Kidney epithelial cell (primary cell): ENCODE measurements around the gene CWH43. TPM values are rescaled to one million over a fixed set of nuclear protein-coding genes. Genes with fewer than 3 reads are reported as not detected.
"Not testable (repeated sequence)": the region's sequence is repeated elsewhere in the genome, so short reads cannot be mapped to it uniquely, and the experiment has no call there.

Experiments
- DNase-seq: peaks from one replicate; pipeline ENCODE4 v3.0.0-alpha.2; 2010; ENCODE audit warnings: low read depth
- H3K27me3 ChIP-seq: 2 replicates; pipeline ENCODE4 v1.6.0; 2011; ENCODE audit warnings: low read length; ENCODE audit not compliant: control insufficient read depth, insufficient read depth
- H3K36me3 ChIP-seq: 2 replicates; pipeline ENCODE4 v1.5.1; 2011; ENCODE audit warnings: low read length; ENCODE audit not compliant: control insufficient read depth, insufficient read depth
- H3K4me3 ChIP-seq: 2 replicates; pipeline ENCODE4 v1.5.1; 2011; ENCODE audit warnings: low read depth, mild to moderate bottlenecking, control low read depth, low read length
- total RNA-seq: library from RNA; depleted of rRNA; stranded (reverse); fragments of >200 nt; gene quantifications from 2 replicates; pipeline ENCODE4 v1.2.3, GENCODE V29; 2015

The CWH43 gene
- total RNA-seq, 1 donor from 2014 or later = 1.3 TPM

GRCh38 chr4:49103436-49104136 lies 117.5 kb downstream of the CWH43 start:
- H3K36me3 ChIP-seq, DNase-seq: not testable (repeated sequence)

GRCh38 chr4:49104231-49104930 lies 118.3 kb downstream of the CWH43 start:
- not testable (repeated sequence) for H3K27me3 ChIP-seq, H3K4me3 ChIP-seq, H3K36me3 ChIP-seq, DNase-seq

More at GRCh38 chr4:49103436-49104136, 117.5 kb downstream of the CWH43 start:
- H3K4me3 ChIP-seq, H3K27me3 ChIP-seq: not testable (repeated sequence)

DNA sequence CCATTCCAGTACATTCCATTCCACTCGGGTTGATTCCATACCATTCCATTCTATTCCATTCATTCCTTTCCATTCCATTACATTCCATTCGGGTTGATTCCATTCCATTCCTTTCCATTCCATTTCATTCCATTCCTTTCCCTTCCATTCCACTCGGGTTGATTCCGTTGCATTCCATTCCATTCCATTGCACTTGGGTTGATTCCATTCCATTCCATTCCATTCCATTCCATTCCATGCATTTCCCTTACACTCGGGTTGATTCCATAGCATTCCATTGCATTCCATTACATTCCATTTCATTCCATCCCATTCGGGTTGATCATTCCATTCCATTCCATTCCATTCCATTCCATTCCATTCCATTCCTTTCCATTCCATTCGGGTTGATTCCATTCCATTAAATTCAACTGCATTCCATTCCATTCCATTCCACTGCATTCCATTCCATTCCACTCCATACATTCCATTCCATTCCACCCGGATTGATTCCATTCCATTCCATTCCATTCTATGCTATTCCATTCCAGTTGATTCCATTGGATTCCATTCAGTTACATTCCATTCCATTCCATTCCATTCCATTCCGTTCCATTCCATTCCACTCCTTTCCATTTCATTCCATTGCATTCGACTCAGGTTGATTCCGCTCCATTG lies 119.3 kb downstream of the CWH43 start:
- not testable (repeated sequence) for DNase-seq, H3K4me3 ChIP-seq, H3K36me3 ChIP-seq, H3K27me3 ChIP-seq

- DNase-seq, H3K4me3 ChIP-seq, H3K27me3 ChIP-seq, H3K36me3 ChIP-seq: not testable (repeated sequence)
These were observed 121.2 kb downstream of the CWH43 start for GRCh38 chr4:49107262-49107661.

DNA sequence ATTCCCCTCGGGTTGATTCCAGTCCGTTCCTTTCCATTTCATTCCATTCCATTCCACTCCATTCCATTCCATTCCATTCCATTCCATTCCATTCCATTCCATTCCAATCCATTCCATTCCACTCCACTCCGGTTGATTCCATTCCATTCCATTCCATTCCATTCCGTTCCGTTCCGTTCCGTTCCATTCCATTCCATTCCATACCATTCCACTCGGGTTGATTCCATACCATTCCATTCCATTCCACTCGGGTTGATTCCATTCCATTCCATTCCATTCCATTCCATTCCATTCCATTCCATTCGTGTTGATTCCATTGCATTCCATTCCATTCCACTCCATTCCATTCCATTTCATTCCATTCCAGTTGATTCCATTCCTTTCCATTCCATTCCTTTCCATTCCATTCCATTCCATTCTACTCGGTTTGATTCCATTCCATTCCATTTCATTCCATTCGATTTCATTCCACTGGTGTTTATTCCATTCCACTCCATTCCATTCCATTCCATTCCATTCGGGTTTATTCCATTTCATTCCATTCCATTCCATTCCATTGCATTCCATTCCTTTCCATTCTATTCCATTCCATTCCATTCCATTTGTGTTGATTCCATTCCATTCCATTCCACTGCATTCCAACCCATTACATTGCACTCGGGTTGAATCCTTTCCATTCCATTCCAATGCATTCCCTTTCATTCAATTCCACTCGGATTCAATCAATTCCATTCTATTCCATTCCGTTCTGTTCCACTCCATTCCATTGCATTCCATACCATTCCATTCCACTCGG lies 122.3 kb downstream of the CWH43 start:
- not testable (repeated sequence) for H3K27me3 ChIP-seq, H3K36me3 ChIP-seq, H3K4me3 ChIP-seq, DNase-seq

DNA sequence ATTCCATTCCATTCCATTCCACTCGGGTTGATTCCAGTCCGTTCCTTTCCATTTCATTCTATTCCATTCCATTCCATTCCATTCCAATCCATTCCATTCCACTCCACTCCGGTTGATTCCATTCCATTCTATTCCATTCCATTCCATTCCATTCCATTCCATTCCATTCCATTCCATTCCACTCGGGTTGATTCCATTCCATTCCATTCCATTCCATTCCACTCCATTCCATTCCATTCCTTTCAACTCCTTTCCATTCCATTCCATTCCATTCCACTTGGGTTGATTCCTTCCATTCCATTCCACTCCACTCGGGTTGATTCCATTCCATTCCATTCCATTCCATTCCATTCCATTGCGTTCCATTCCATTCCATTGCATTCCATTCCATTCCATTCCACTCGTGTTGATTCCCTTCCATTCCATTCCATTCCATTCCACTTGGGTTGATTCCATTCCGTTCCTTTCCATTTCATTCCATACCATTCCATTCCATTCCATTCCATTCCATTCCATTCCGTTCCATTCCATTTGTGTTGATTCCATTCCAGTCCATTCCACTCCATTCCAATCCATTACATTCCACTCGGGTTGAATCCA lies 123.6 kb downstream of the CWH43 start:
- not testable (repeated sequence) for H3K4me3 ChIP-seq, DNase-seq, H3K36me3 ChIP-seq, H3K27me3 ChIP-seq

- not testable (repeated sequence) for H3K27me3 ChIP-seq, H3K4me3 ChIP-seq, H3K36me3 ChIP-seq, DNase-seq
These were observed 124.5 kb downstream of the CWH43 start for GRCh38 chr4:49110579-49110978.

Other genes with a start within 250 kb of the CWH43 start
- gene FRYL, start 206.0 kb upstream of the CWH43 start, total RNA-seq = 31.7 and 35.0 TPM in 2 replicates
- gene OCIAD1, start 155.2 kb upstream of the CWH43 start, total RNA-seq = 154 and 166 TPM in 2 replicates
- gene OCIAD2, start 79.5 kb upstream of the CWH43 start, total RNA-seq = 384 and 439 TPM in 2 replicates